ENCODE measurements around the gene PTAFR. TPM values are rescaled to one million over a fixed set of nuclear protein-coding genes. Genes with fewer than 3 reads are reported as not detected.
A peak's percentile ranks its signal among the peaks of the same experiment; 100 is the strongest.

Gene PTAFR
- total RNA-seq, 1 experiment from 2014 or later, result 1.9 TPM

- Mint-ChIP-seq H3K27me3 (ENCODE audit: low read depth) (peaks cover 3% of the 10 kb centered on the region; the same call in 1 of the 2 replicates), H3K27ac (peak overlapping the region in 2 of 3 experiments; percentile 17 to 41; a peak in 2 of 7 replicates), H3K36me3 (ENCODE audit: insufficient read depth in 1 of 3, low read depth in 3 of 3) (no peaks in the 10 kb centered on the region; a peak in 1 of 7 replicates), H3K4me1 (peaks cover 4 to 7% of the 10 kb centered on the region in 2 experiments), H3K9me3 (peaks cover 0 to 4% of the 10 kb centered on the region in 2 experiments; a peak in 4 of 5 replicates), H3K4me3 (no peak overlapping the region)
- H2BK20ac ChIP-seq (ENCODE audit: low read depth, low read length, poor library complexity, severe bottlenecking), result no peak overlapping the region
- H3K4ac ChIP-seq (ENCODE audit: low read depth, low read length), result no peak overlapping the region
- H3K4me2 ChIP-seq (ENCODE audit: insufficient read depth, insufficient read length, low read length), result no peak overlapping the region
- no peak overlapping the region for H2BK5ac ChIP-seq (ENCODE audit: insufficient read length, low read length)
- H3K14ac ChIP-seq (ENCODE audit: insufficient read depth, low read length), result no peak overlapping the region
- H4K5ac ChIP-seq (ENCODE audit: insufficient read length, low read depth, low read length), result no peak overlapping the region
- no peak overlapping the region for H2AK5ac ChIP-seq (ENCODE audit: insufficient read length, low read length)
- no CpG with 5 or more reads among the region's 7 CpGs for WGBS (ENCODE audit: extremely low coverage, insufficient read length, low lambda C conversion rate)
- H3K79me1 ChIP-seq (ENCODE audit: insufficient read depth, low read depth, low read length, poor library complexity, severe bottlenecking), result no peaks in the 10 kb centered on the region
- no peak overlapping the region for H2BK120ac ChIP-seq (ENCODE audit: low read depth, low read length, poor library complexity, severe bottlenecking)
- no peak overlapping the region for H2BK15ac ChIP-seq (ENCODE audit: low read depth, low read length)
- H4K20me1 ChIP-seq (ENCODE audit: control insufficient read depth, insufficient read depth, insufficient read length), result no peaks in the 10 kb centered on the region
- H3K9me3 ChIP-seq (ENCODE audit: control insufficient read depth, low read depth, low read length), result no peaks in the 10 kb centered on the region
- H3K56ac ChIP-seq (ENCODE audit: insufficient read length, low read depth, low read length), result no peak overlapping the region
- no peak for DNase-seq
- no peak overlapping the region for H2AFZ ChIP-seq (ENCODE audit: low read length)
- no peak overlapping the region for H4K8ac ChIP-seq (replicated peaks; ENCODE audit: insufficient read length, low read depth, low read length)
- no peak overlapping the region for H3K27ac ChIP-seq (ENCODE audit: insufficient read length, low read depth, low read length)
- H3T11ph ChIP-seq (ENCODE audit: low read length), result no peak overlapping the region
- TF ChIP-seq CTCF (conservative IDR thresholded peaks at IDR 0.05), result no peak
- no peak overlapping the region for H3K18ac ChIP-seq (ENCODE audit: insufficient read length, low read depth, low read length)
- H3K23me2 ChIP-seq (ENCODE audit: insufficient read length, low read depth, low read length, poor library complexity, severe bottlenecking), result no peaks in the 10 kb centered on the region
- no peak overlapping the region for H3K9ac ChIP-seq (ENCODE audit: extremely low read depth, insufficient read length, low read length)
- no peaks in the 10 kb centered on the region for H3K27me3 ChIP-seq (ENCODE audit: insufficient read depth, low read length)
- no peaks in the 10 kb centered on the region for H3K4me1 ChIP-seq (ENCODE audit: insufficient read depth, low read length)
- H4K91ac ChIP-seq (ENCODE audit: insufficient read length, low read depth, low read length), result no peak overlapping the region
- H3K79me2 ChIP-seq (ENCODE audit: insufficient read depth, low read length), result no peaks in the 10 kb centered on the region
- H2BK12ac ChIP-seq (ENCODE audit: insufficient read length, low read depth, low read length), result no peak overlapping the region
- H3K23ac ChIP-seq (ENCODE audit: insufficient read length, low read depth, low read length), result no peak overlapping the region
Measured at GRCh38 chr1:28139025-28139712, 37.3 kb downstream of the PTAFR start.
